ENCODE data around the gene STAT6.

The STAT6 gene

DNA sequence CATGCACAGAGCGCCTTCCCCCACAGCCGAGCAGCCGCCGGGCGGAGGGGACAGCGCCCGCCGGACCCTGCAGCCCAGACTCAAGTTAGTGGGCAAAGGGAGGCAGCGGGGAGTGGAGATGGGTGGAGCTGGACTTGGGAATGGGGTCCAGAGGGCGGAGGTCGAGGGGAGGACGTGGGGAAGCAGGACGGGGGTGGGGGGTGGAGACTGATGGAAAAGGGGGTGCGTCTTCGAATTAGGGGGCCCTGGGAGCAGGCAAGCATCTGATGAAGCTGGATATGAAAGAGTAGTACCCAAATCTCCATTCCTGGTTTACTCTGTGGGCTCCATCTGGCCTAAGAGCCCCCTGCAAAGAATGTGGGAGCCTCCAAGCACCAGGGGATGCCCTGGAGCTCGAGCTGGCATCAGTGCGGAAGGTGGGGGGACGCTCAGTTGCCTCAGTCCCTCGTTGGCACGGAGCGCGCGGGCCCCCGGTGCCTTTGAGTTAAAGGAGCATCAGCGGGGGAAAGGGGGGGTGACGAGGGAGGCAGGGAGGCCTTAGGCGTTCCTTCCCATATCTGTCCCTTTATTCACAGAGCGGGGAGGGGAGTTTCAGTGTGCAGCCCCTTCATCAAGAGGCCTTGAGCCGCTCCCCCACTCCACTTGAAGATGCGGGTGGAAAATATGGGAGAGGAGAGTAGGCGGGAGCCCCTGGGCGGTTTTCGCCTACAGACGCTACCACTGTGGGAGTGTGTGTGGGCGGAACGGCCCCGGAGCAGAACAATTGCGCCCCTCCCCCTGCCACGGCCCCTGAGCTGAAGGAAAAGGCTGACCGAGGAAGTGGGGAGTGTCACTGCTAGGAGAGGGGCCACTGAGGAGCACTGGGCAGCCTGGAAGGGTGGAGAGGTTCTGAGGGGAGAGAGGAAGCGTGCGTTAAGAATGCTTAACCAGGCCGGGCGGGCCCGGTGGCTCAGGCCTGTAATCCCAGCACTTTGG lies 21.6 kb downstream of the STAT6 start:
- Histone ChIP-seq H3K27ac (no peak overlapping the region), H3K4me1 (ENCODE audit: low read depth, poor library complexity, severe bottlenecking) (peaks cover 18% of the 10 kb centered on the region), H3K9ac (peak overlapping the region; percentile 26; the same call in 1 of the 2 replicates), H3K4me3 (IDR thresholded peaks at IDR 0.05; ENCODE audit: insufficient read depth, low read depth, low read length) (no peak overlapping the region), H3K36me3 (ENCODE audit: insufficient read depth) (no peaks in the 10 kb centered on the region), H3K27me3 (ENCODE audit: insufficient read depth, low read depth) (no peaks in the 10 kb centered on the region), H3K79me2 (ENCODE audit: insufficient read depth, low read depth) (no peaks in the 10 kb centered on the region), H4K20me1 (ENCODE audit: insufficient read depth) (no peaks in the 10 kb centered on the region), H3K4me2 (peak overlapping the region; percentile 62), H2AFZ (ENCODE audit: low read depth) (peak overlapping the region; percentile 73)
- TF ChIP-seq, protein P1, sequence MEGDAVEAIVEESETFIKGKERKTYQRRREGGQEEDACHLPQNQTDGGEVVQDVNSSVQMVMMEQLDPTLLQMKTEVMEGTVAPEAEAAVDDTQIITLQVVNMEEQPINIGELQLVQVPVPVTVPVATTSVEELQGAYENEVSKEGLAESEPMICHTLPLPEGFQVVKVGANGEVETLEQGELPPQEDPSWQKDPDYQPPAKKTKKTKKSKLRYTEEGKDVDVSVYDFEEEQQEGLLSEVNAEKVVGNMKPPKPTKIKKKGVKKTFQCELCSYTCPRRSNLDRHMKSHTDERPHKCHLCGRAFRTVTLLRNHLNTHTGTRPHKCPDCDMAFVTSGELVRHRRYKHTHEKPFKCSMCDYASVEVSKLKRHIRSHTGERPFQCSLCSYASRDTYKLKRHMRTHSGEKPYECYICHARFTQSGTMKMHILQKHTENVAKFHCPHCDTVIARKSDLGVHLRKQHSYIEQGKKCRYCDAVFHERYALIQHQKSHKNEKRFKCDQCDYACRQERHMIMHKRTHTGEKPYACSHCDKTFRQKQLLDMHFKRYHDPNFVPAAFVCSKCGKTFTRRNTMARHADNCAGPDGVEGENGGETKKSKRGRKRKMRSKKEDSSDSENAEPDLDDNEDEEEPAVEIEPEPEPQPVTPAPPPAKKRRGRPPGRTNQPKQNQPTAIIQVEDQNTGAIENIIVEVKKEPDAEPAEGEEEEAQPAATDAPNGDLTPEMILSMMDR (conservative IDR thresholded peaks at IDR 0.05; ENCODE audit: low read depth, low read length), result no peak

DNA sequence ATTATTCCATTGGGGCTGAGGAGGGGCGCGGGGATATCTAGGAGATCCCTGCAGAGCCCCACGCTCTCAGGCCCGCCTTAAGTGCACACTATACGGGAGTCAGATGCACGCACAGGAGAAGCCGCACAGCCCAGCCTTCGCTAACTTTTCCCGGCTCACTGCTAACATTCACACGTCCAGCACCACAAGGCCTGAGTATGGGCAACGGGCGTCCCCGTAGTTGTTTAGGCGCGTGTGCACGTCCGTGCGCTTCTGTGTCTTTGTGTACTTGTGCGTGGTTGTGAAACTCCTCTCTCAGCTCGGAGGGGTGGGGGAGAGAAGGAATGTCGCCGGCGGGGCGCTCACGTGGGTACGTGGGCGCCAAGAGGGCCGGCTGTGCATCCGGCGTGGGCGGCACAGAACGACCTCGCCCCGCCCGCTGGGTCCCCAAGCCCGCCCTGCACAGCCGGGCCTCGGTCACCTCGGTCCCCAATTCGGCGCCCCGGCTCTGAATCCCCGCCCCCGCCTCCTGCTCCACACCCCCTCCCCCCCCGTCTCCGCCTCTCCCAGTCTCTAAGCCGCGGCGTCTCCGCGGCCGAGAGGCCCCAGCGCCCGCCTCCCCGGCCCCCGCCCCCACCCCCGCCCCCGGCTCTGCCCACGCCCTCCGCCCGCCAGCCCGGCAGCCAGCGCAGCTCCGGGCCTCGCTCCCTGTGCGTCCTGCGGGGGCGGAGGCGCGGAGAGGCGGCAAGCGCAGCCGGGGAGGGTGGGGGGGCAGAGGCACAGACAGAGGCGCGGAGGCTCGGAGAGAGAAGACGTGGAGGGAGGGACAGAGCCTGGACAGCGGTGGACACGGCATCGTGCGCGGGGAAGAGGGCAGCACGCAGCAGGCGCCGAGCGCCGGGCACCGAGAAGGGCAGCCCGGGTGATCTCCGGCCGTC lies 22.6 kb downstream of the STAT6 start, which contains the start of gene NAB2:
Gene NAB2 (plus strand): TSS at position 761 of the 917 bp plus-strand sequence. CDS start 158 bp downstream, outside the sequence.
- H3K27me3 ChIP-seq (ENCODE audit: insufficient read depth, low read depth), result no peaks in the 10 kb centered on the region

DNA sequence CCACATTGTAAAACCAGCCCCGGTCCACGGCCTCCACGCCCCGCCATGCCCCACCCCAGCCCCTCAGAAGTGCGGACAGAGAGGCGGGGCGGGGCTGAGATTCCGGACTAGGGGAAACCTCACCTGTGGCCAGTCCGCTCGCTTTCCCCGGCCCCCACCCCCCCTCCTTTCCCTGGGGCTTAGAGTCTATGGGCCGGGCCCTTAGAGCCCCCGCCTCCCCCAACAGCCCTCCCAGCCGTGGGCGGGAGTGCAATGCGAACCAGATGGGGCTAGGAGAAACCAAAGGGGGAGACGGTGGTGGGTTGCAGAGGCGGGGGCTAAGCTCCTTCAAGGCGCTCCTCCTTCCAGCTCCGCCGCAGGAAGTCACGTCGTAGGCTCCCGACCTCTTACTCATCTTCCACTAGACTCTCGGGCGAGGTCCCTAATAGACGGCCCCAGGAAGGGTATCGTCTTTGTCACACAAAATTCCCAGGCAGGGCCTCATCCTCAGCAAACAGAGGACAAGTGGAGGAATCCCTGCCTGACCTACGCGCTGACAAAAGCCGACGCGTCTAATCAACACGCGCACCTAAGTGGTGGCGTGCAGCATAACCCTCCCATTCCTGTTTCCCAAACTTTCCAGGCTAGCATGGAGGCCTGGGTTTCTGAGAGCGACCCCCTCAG lies 23.3 kb downstream of the STAT6 start:
- Histone ChIP-seq H4K20me1 (ENCODE audit: insufficient read depth) (no peaks in the 10 kb centered on the region), H2AFZ (ENCODE audit: low read depth) (peak overlapping the region; percentile 85), H3K36me3 (ENCODE audit: insufficient read depth) (no peaks in the 10 kb centered on the region), H3K79me2 (ENCODE audit: insufficient read depth, low read depth) (no peaks in the 10 kb centered on the region), H3K27me3 (ENCODE audit: insufficient read depth, low read depth) (no peaks in the 10 kb centered on the region), H3K4me1 (ENCODE audit: low read depth, poor library complexity, severe bottlenecking) (peaks cover 18% of the 10 kb centered on the region), H3K4me2 (peak overlapping the region; percentile 72), H3K4me3 (IDR thresholded peaks at IDR 0.05; ENCODE audit: insufficient read depth, low read depth, low read length) (peak overlapping the region; percentile 79), H3K9ac (peak overlapping the region; percentile 69), H3K27ac (peak overlapping the region; percentile 65)
- TF ChIP-seq, protein P1 (conservative IDR thresholded peaks at IDR 0.05; ENCODE audit: low read depth, low read length), result 0 out of 2 replicates have a peak, but pooled peaks have one; percentile 28

More for the DNA sequence above, 22.6 kb downstream of the STAT6 start, which contains the start of gene NAB2:
- Histone ChIP-seq H4K20me1 (ENCODE audit: insufficient read depth) (no peaks in the 10 kb centered on the region), H3K79me2 (ENCODE audit: insufficient read depth, low read depth) (no peaks in the 10 kb centered on the region), H3K36me3 (ENCODE audit: insufficient read depth) (no peaks in the 10 kb centered on the region), H2AFZ (ENCODE audit: low read depth) (peak within 1 kb of the TSS; percentile 85), H3K9ac (peak within 1 kb of the TSS; percentile 69), H3K4me3 (IDR thresholded peaks at IDR 0.05; ENCODE audit: insufficient read depth, low read depth, low read length) (peak within 1 kb of the TSS; percentile 79), H3K4me2 (peak within 1 kb of the TSS; percentile 72), H3K27ac (peak within 1 kb of the TSS; percentile 65), H3K4me1 (ENCODE audit: low read depth, poor library complexity, severe bottlenecking) (peaks cover 18% of the 10 kb centered on the region)
- TF ChIP-seq, protein P1 (conservative IDR thresholded peaks at IDR 0.05; ENCODE audit: low read depth, low read length), result 0 out of 2 replicates have a peak, but pooled peaks have one; percentile 19

Data from KMS-11 (cell line).